Osteocyte (in vitro differentiated cells): ENCODE data around the gene OTOS. TPM values are rescaled to one million over a fixed set of nuclear protein-coding genes. Genes with fewer than 3 reads are reported as not detected.

Source experiments
- DNase-seq: peaks from one replicate; pipeline ENCODE4 v3.0.0; 2021; ENCODE audit warnings: mixed read lengths; ENCODE audit not compliant: unreplicated experiment; ENCODE audit errors: extremely low spot score
- H3K27ac Mint-ChIP-seq: one replicate; pipeline ENCODE4 v1.8.0; 2021; ENCODE audit warnings: mild to moderate bottlenecking, mixed read lengths; ENCODE audit not compliant: unreplicated experiment
- H3K27me3 Mint-ChIP-seq: one replicate; pipeline ENCODE4 v1.8.0; 2021; ENCODE audit warnings: mixed read lengths; ENCODE audit not compliant: unreplicated experiment
- H3K36me3 Mint-ChIP-seq: one replicate; pipeline ENCODE4 v1.8.0; 2021; ENCODE audit warnings: mixed read lengths; ENCODE audit not compliant: unreplicated experiment
- H3K4me1 Mint-ChIP-seq: one replicate; pipeline ENCODE4 v1.8.0; 2021; ENCODE audit warnings: mixed read lengths; ENCODE audit not compliant: unreplicated experiment
- H3K4me3 Mint-ChIP-seq: one replicate; pipeline ENCODE4 v1.8.0; 2021; ENCODE audit warnings: mild to moderate bottlenecking, moderate library complexity, mixed read lengths; ENCODE audit not compliant: unreplicated experiment
- H3K9me3 Mint-ChIP-seq: one replicate; pipeline ENCODE4 v1.8.0; 2021; ENCODE audit warnings: mixed read lengths; ENCODE audit not compliant: unreplicated experiment
- total RNA-seq: library from RNA; stranded (reverse); gene quantifications from 2 replicates; pipeline ENCODE4 v1.2.1, GENCODE V29; 2021
- TF ChIP-seq, protein P1 (sequence below): fragments of 200-600 bp; sonication (generic); IDR thresholded peaks from 2 replicates; pipeline ENCODE4 v1.5.0; 2021; ENCODE audit warnings: antibody characterized with exemption, mild to moderate bottlenecking, moderate library complexity

The OTOS gene
- total RNA-seq, 1 donor from 2014 or later: not detected

GRCh38 chr2:240183875-240184590 lies 43.6 kb upstream of the OTOS start:
- DNase-seq: no peak
- Mint-ChIP-seq H3K4me3 (no peak overlapping the region), H3K27me3 (peaks cover 45% of the 10 kb centered on the region), H3K9me3 (peaks cover 12% of the 10 kb centered on the region), H3K4me1 (no peaks in the 10 kb centered on the region), H3K27ac (no peak overlapping the region), H3K36me3 (no peaks in the 10 kb centered on the region)
- TF ChIP-seq, protein P1, sequence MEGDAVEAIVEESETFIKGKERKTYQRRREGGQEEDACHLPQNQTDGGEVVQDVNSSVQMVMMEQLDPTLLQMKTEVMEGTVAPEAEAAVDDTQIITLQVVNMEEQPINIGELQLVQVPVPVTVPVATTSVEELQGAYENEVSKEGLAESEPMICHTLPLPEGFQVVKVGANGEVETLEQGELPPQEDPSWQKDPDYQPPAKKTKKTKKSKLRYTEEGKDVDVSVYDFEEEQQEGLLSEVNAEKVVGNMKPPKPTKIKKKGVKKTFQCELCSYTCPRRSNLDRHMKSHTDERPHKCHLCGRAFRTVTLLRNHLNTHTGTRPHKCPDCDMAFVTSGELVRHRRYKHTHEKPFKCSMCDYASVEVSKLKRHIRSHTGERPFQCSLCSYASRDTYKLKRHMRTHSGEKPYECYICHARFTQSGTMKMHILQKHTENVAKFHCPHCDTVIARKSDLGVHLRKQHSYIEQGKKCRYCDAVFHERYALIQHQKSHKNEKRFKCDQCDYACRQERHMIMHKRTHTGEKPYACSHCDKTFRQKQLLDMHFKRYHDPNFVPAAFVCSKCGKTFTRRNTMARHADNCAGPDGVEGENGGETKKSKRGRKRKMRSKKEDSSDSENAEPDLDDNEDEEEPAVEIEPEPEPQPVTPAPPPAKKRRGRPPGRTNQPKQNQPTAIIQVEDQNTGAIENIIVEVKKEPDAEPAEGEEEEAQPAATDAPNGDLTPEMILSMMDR: no peak

- H3K4me3 Mint-ChIP-seq: no peak overlapping the region
- peaks cover 44% of the 10 kb centered on the region for H3K27me3 Mint-ChIP-seq
These were observed 42.8 kb upstream of the OTOS start for GRCh38 chr2:240183006-240183874.

DNA sequence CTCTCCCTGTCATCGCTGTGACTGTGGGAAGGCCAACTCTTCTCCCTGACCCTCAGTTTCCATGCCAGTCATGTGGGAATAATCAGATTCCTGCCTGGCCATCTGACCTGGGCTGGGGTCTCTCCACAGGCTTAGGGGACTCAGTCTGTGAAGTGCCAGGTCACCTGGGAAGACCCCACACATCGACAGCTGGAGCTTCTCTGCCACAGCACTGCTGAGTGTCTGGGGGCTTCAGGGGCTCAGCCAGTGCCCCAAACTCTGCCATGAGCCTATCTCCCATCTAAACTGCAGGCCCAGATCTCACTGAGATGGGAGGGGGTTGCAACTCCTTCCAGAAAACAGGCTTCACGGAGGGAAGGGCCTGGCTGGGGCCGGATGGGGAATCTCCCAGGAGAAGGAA lies 42.0 kb upstream of the OTOS start:
- no peaks in the 10 kb centered on the region for H3K36me3 Mint-ChIP-seq
- peaks cover 45% of the 10 kb centered on the region for H3K27me3 Mint-ChIP-seq
- no peak overlapping the region for H3K4me3 Mint-ChIP-seq
- no peaks in the 10 kb centered on the region for H3K4me1 Mint-ChIP-seq
- H3K27ac Mint-ChIP-seq: no peak overlapping the region
- H3K9me3 Mint-ChIP-seq: peaks cover under 1% of the 10 kb centered on the region
- TF ChIP-seq, protein P1: no peak
- no peak for DNase-seq

More at GRCh38 chr2:240183006-240183874, 42.8 kb upstream of the OTOS start:
- Mint-ChIP-seq H3K36me3 (no peaks in the 10 kb centered on the region), H3K27ac (no peak overlapping the region), H3K9me3 (peaks cover 8% of the 10 kb centered on the region), H3K4me1 (no peaks in the 10 kb centered on the region)
- TF ChIP-seq, protein P1: no peak
- DNase-seq: no peak

- Mint-ChIP-seq H3K4me1 (no peaks in the 10 kb centered on the region), H3K9me3 (no peaks in the 10 kb centered on the region), H3K36me3 (no peaks in the 10 kb centered on the region), H3K27me3 (peaks cover 50% of the 10 kb centered on the region), H3K4me3 (no peak overlapping the region), H3K27ac (no peak overlapping the region)
- TF ChIP-seq, protein P1: no peak
- DNase-seq: no peak
These were observed 41.5 kb upstream of the OTOS start for GRCh38 chr2:240182001-240182400.
